Aorta (tissue), 5 donors: Measurements from ENCODE around the gene ANXA11. TPM values are rescaled to one million over a fixed set of nuclear protein-coding genes. Genes with fewer than 3 reads are reported as not detected.
"Not testable (repeated sequence)": the region's sequence is repeated elsewhere in the genome, so short reads cannot be mapped to it uniquely, and the experiment has no call there.

Experiments
- ATAC-seq: fragments of 200-7000 bp; cut with Tn5 transposase; one replicate; pipeline ENCODE4 v1.9.1; 2022; ENCODE audit warnings: moderate library complexity; ENCODE audit not compliant: low FRiP score
- DNase-seq, 2 donors: peaks; one replicate each; pipeline ENCODE4 v3.0.0-alpha.2; 2020
- H3K27ac ChIP-seq, 2 donors: one replicate each; pipeline ENCODE4 v1.5.1; 2013; ENCODE audit warnings: low read length in 2 of 2, mild to moderate bottlenecking in 2 of 2, moderate library complexity in 2 of 2, control low read depth in 1 of 2, inconsistent platforms in 1 of 2, low read depth in 1 of 2
- H3K27me3 ChIP-seq, 2 donors: one replicate each; pipeline ENCODE4 v1.6.1; 2013; ENCODE audit warnings: control low read depth in 1 of 2, low read length in 1 of 2, mild to moderate bottlenecking in 1 of 2, moderate library complexity in 1 of 2; ENCODE audit not compliant: insufficient read depth in 2 of 2, control insufficient read depth in 1 of 2
- H3K36me3 ChIP-seq, 2 donors: one replicate each; pipeline ENCODE4 v1.6.1; 2013; ENCODE audit warnings: control low read depth in 1 of 2, low read length in 1 of 2, mild to moderate bottlenecking in 1 of 2; ENCODE audit not compliant: insufficient read depth in 2 of 2, control insufficient read depth in 1 of 2
- H3K4me1 ChIP-seq, 2 donors: one replicate each; pipeline ENCODE4 v1.6.1; 2013; ENCODE audit warnings: low read length in 2 of 2, control low read depth in 1 of 2, mild to moderate bottlenecking in 1 of 2, moderate library complexity in 1 of 2; ENCODE audit not compliant: insufficient read depth in 2 of 2, control insufficient read depth in 1 of 2
- H3K4me3 ChIP-seq, 2 donors: one replicate each; pipeline ENCODE4 v1.5.1; 2013; ENCODE audit warnings: low read length in 2 of 2, control low read depth in 1 of 2, mild to moderate bottlenecking in 1 of 2
- H3K9me3 ChIP-seq: one replicate; pipeline ENCODE4 v1.6.1; 2013; ENCODE audit warnings: mild to moderate bottlenecking, low read length; ENCODE audit not compliant: control insufficient read depth
- WGBS, 2 donors: extraction: QIAGEN DNeasy Blood & Tissue Kit; methylation state at CpG; one replicate each; pipeline ENCODE4 v1.1.7; 2013; 5-methylcytosine and 5-hydroxymethylcytosine counted together
- intact Hi-C, 2 donors: fragments of 100-400 bp; cut with DNase I; formaldehyde crosslinking; loops; one replicate each; pipeline versions ENCODE4 v1.14.2 to v1.15.0; 2022
- polyA plus RNA-seq, 2 donors: library from polyadenylated mRNA; stranded (reverse); fragments of 200-250 nt; gene quantifications; one replicate each; pipeline ENCODE4 v1.2.3, GENCODE V29; 2013
- total RNA-seq, 2 donors: library from RNA; stranded (reverse); fragmentation: NEBNext Ultra II Directional; extraction: Animal tissue kit (Norgen Biotek cat#: 25700); gene quantifications; one replicate each; pipeline ENCODE4 v1.2.1, GENCODE V29; 2021
- donor health status: healthy with polysubstance abuse.
- donor health status: Bipolar disorder and iron deficiency.
- donor health status: DM: no; HTN: no; CAD: no.
- donor health status: DM: no; HTN: no; CAD: no.
- donor health status: DM: yes; HTN: yes; CAD: no.

ANXA11 gene
- total and polyA plus RNA-seq, 4 donors = 97.3 to 256 (median 193) TPM

DNA sequence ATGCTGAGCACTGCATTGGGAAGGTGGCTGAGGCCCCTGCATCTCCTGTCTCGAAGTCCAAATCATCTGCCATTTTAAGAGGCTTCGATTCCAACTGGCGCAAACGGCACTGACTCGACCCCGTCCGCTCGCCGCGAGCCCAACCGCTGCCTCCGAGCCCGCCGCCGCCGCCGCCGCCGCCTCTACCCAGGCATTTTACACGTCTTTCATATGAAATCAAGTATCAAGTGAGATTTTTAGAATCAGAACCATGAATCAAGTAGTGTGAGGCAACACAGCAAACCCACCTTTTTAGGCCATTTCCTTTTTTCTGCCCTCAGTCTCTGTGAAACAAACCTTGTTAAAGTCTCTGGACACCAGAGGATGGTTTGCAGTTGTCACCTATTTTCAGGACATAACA is 42.3 kb upstream of the ANXA11 start:
- H3K4me3 ChIP-seq, H3K4me1 ChIP-seq, intact Hi-C loops, ATAC-seq, H3K9me3 ChIP-seq, DNase-seq, H3K36me3 ChIP-seq, H3K27me3 ChIP-seq, H3K27ac ChIP-seq: not testable (repeated sequence)
- 94% methylated on average over 13 to 18 of the region's 20 CpGs for WGBS, 2 donors

DNA sequence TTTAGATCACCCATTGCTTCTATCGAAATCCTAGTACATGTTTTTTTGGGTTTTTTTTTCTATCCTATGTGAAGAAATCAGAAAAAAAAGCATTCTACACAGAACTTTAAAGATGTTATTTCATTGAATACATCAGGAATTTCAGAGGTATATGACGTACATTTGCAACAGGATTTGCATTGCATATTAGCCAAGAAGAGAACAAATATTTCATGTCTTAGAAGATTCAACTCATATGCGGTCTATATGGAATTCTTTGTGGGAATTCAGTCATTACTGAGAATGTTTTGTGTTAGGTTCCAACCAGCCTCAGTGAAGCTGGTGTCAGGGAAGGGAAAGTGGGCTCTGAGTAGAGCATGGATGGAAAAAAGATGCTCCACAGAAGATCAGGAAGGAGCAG is 39.0 kb upstream of the ANXA11 start:
- intact Hi-C loops, H3K4me1 ChIP-seq, ATAC-seq, H3K4me3 ChIP-seq, H3K36me3 ChIP-seq, DNase-seq, H3K9me3 ChIP-seq, H3K27ac ChIP-seq, H3K27me3 ChIP-seq: not testable (repeated sequence)
- WGBS, 2 donors = 79 to 88% methylated on average over 3 of the region's 3 CpGs

DNA sequence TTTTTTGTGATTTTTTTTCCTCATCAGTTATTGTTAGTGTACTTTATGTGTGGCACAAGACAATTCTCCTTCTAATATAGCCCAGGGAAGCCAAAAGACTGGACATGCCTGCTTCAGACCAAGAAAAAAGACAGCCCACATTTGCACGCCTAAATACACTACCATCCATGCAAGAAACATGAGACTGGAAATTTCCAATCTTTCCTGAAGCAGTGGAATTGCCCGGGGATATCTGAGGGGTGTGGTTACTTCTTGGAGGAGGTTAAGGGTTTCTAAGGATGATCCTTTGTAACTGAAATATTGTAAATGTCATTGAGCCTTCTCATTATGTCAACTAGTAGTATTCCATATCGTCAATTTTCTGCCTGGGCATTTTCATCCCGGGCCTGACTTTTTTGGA is 37.0 kb upstream of the ANXA11 start:
- H3K4me3 ChIP-seq, intact Hi-C loops, H3K27me3 ChIP-seq, H3K27ac ChIP-seq, ATAC-seq, DNase-seq, H3K4me1 ChIP-seq, H3K9me3 ChIP-seq, H3K36me3 ChIP-seq: not testable (repeated sequence)
- WGBS, 2 donors = 20 to 26% methylated on average over 2 of the region's 4 CpGs

DNA sequence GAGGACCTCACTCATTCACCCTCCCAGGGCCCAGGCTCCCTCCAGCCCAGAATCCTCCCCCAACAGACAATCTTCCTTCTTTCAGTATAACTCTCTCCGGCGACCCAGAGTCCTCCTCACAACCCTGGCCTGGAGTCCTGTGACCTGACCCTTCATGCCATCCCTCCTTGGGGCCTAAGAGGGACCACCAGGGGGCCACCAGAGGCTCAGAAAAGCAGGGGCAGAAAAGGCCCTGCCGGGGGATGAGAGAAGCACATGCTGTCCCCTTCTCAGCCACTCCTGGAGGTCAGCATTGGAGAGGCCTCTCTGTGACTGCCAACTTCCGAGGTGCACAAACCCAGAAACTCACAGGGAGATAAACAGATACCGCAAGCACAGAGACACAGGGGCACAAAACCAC is 31.1 kb upstream of the ANXA11 start:
- H3K36me3 ChIP-seq, DNase-seq, H3K27ac ChIP-seq, H3K27me3 ChIP-seq, ATAC-seq, H3K9me3 ChIP-seq, H3K4me1 ChIP-seq, H3K4me3 ChIP-seq, intact Hi-C loops: not testable (repeated sequence)
- WGBS, 2 donors = 94 to 97% methylated on average over 4 to 5 of the region's 5 CpGs

DNA sequence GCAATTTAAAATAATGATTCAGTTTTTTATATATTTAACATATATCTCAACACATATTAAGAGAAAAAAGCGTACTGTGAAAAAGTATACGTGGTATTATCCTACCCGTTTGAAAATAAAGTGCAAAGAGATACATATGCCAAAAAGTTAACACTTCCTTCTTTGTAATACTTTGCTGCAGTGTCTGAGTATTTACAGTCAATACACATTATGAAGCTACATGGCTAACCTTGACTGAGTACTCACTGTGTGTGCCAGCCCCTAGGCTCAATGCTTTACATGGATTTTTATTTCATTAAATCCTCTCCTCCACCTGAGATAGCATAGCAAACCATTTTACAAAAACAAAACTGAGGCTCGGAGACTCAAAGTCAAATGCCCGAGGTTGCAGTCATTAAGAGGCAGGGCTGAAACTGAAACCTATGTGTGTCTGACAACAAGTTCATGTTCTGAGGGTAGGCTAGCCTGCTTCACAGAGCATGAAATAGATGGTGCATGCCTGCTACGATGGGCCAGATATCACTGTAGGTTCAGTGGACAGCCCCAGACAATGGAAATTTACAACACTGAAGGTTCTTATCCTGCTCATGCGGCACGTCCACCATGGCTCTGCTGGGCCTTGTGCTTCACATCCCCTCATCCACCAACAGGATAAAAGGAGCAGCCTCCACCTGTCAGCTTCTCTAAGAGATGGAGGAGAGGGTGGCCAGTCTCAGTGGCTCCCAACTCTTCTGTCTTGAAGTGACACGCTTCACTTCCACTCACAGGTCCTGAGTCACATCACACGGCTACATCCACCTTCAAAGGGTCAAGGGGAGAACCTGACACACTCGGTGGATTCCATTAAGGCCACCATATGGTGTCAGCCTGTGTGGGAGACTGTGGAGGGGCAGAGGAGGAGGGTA is 29.2 kb upstream of the ANXA11 start:
- intact Hi-C loops, H3K27ac ChIP-seq, H3K9me3 ChIP-seq, H3K27me3 ChIP-seq, H3K4me1 ChIP-seq, DNase-seq, H3K4me3 ChIP-seq, H3K36me3 ChIP-seq: not testable (repeated sequence)
- WGBS, 2 donors = 79 to 80% methylated on average over 11 of the region's 11 CpGs
- ATAC-seq = peak; percentile 19

DNA sequence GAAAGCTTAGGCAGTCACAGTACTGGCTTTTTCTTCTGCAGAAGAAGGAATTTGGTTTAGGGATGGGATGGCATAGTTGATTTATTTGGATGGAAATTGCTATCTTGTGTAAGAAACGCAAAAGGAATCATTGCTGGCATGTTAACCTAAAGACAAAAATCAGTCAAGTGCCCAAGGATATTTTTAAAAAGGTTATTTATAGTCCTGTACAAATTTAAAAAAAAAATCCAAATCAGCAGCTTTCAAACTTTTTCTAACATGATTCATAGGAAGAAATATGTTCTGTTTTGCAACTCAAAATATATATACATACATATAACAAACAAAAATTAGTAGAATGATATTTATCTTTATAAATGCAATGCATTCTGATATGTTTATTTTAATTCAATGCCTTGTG is 28.5 kb upstream of the ANXA11 start:
- intact Hi-C loops, ATAC-seq, H3K36me3 ChIP-seq, DNase-seq, H3K27me3 ChIP-seq, H3K4me1 ChIP-seq, H3K27ac ChIP-seq, H3K9me3 ChIP-seq, H3K4me3 ChIP-seq: not testable (repeated sequence)
- 8 to 13% methylated on average over 1 of the region's 1 CpG for WGBS, 2 donors

DNA sequence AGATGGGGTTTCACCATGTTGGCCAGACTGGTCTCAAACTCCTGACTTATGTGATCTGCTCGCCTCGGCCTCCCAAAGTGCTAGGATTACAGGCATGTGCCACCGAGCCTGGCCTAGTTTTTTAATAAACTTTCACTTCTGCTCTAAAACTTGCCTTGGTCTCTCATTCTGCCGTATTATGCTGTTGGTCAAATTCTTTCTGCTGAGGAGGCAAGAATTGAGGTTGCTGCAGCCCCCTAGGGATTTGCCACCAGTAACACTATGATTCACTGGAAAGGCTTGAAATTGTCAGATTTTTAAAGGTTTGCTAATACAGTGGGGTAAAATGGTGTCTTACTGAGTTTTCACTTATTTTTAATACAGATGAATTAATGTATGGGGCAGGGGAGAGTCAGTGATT is 21.4 kb upstream of the ANXA11 start:
- H3K4me1 ChIP-seq, H3K27ac ChIP-seq, intact Hi-C loops, H3K36me3 ChIP-seq, H3K9me3 ChIP-seq, DNase-seq, H3K4me3 ChIP-seq, ATAC-seq, H3K27me3 ChIP-seq: not testable (repeated sequence)
- WGBS, 2 donors = 77 to 83% methylated on average over 4 of the region's 4 CpGs

DNA sequence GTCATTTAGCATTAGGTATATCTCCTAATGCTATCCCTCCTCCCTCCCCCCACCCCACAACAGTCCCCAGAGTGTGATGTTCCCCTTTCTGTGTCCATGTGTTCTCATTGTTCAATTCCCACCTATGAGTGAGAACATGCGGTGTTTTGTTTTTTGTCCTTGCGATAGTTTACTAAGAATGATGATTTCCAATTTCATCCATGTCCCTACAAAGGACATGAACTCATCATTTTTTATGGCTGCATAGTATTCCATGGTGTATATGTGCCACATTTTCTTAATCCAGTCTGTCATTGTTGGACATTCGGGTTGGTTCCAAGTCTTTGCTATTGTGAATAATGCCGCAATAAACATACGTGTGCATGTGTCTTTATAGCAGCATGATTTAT is 17.7 kb upstream of the ANXA11 start:
- H3K36me3 ChIP-seq, DNase-seq, H3K4me3 ChIP-seq, ATAC-seq, intact Hi-C loops, H3K4me1 ChIP-seq, H3K27me3 ChIP-seq, H3K27ac ChIP-seq, H3K9me3 ChIP-seq: not testable (repeated sequence)
- WGBS, 2 donors = 63 to 74% methylated on average over 2 of the region's 5 CpGs

DNA sequence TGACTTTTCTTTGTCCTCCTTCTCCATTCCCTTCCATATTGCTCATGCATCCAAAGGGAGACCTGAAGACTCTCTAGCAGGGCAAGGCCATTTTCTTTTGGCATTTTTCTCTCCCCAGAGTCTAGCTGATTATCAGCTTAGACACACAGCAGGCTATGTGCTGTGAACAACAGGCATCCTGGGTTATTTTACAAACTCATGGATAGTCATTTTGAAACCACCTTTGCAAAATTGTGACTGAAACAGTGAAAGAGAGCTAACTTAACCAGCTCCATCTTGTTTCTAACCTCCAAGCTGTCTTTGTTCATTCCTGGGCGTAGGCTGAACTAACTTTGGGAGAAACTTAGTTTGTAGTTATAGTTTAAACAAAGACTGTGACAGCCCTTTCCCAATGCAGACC is 13.5 kb upstream of the ANXA11 start:
- H3K9me3 ChIP-seq, H3K4me1 ChIP-seq, H3K36me3 ChIP-seq, intact Hi-C loops, H3K27ac ChIP-seq, ATAC-seq, H3K4me3 ChIP-seq, H3K27me3 ChIP-seq, DNase-seq: not testable (repeated sequence)
- WGBS, 2 donors = 79 to 87% methylated on average over 1 of the region's 1 CpG
